Choroid plexus epithelial cell (primary cell): ENCODE measurements around the gene GSG1L.
A peak's percentile ranks its signal among the peaks of the same experiment; 100 is the strongest.

Experiments
- DNase-seq: peaks from one replicate; pipeline ENCODE4 v3.0.0-alpha.2; 2010; ENCODE audit warnings: low read depth
- H3K4me3 ChIP-seq: 2 replicates; pipeline ENCODE4 v1.5.1; 2011; ENCODE audit warnings: low read depth, mild to moderate bottlenecking, control low read depth, low read length, moderate library complexity
- TF ChIP-seq, protein P1 (sequence below): conservative IDR thresholded peaks from 2 replicates; pipeline ENCODE4 v1.5.1; 2011; ENCODE audit warnings: low read depth, mild to moderate bottlenecking, control low read depth, inconsistent platforms, low read length, moderate library complexity

The GSG1L gene

GRCh38 chr16:28058839-28059589, 4.5 kb downstream of the GSG1L start:
- H3K4me3 ChIP-seq, result no peak overlapping the region
- TF ChIP-seq, protein P1, sequence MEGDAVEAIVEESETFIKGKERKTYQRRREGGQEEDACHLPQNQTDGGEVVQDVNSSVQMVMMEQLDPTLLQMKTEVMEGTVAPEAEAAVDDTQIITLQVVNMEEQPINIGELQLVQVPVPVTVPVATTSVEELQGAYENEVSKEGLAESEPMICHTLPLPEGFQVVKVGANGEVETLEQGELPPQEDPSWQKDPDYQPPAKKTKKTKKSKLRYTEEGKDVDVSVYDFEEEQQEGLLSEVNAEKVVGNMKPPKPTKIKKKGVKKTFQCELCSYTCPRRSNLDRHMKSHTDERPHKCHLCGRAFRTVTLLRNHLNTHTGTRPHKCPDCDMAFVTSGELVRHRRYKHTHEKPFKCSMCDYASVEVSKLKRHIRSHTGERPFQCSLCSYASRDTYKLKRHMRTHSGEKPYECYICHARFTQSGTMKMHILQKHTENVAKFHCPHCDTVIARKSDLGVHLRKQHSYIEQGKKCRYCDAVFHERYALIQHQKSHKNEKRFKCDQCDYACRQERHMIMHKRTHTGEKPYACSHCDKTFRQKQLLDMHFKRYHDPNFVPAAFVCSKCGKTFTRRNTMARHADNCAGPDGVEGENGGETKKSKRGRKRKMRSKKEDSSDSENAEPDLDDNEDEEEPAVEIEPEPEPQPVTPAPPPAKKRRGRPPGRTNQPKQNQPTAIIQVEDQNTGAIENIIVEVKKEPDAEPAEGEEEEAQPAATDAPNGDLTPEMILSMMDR, result no peak
- DNase-seq, result no peak

- TF ChIP-seq, protein P1, result no peak
- H3K4me3 ChIP-seq, result no peak overlapping the region
- no peak for DNase-seq
Observed at GRCh38 chr16:28057949-28058348, 5.6 kb downstream of the GSG1L start.

- H3K4me3 ChIP-seq, result no peak overlapping the region
- TF ChIP-seq, protein P1, result no peak
- no peak for DNase-seq
Observed at GRCh38 chr16:28053461-28053860, 10.1 kb downstream of the GSG1L start.

DNA sequence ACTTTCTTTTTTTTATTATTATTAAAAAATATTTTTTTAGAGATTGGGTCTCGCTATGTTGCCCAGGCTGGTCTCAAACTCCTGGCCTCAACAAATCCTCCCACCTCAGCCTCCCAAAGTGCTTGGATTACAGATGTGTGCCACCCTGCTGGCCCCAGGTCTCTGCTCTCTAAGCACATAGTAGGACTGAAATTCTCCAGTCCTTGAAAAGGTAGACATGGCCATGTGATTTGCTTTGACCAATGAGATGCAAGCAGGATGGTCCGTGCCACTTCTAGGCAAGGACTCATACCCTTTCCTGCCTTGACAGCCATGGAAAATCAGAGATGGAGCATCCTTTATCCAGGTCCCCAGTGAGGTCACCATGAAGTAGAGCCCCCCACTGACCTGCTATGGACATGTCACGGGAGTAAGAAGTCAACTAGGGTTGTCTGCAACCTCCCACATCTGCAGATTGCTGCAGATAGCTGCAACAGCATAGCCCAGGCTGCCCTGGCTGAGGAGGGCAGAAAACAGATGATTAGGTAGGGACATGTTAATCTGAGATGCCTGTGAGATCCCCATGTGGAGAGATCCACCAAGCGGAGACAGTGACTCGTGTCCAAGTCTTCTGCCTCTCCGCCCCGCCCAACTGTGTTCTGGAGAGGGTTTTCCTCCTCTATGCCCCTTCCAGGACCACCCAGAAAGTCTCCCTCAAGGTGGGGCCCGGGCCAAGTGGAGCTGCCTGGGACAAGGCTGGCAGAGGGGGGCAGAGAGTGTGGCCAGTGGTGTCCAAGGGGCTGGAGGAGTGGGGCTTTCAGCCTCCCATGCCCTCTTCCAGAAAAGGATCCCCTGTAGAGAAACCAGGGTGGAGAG, 11.0 kb downstream of the GSG1L start:
- H3K4me3 ChIP-seq, result no peak overlapping the region
- no peak for DNase-seq
- TF ChIP-seq, protein P1, result no peak

DNA sequence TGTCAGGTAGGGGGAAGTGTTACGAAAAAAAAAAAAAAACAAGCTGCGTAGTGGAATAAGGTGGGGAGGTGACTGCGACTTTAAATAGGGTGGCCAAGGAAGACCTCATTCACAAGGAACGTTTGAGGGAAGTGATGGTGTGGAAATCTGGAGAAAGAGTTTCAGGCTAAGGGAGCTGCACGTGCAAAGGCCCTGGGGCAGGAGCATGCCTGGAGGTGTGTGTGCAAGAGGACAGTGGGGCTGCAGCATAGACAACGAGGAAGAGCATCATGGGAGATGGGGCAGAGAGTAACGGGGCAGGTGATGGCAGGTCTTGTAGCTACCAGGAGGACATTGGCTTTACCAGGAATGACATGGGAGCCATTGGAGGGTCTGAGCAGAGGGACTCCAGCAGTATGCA, 12.0 kb downstream of the GSG1L start:
- TF ChIP-seq, protein P1, result no peak
- DNase-seq, result no peak
- no peak overlapping the region for H3K4me3 ChIP-seq

DNA sequence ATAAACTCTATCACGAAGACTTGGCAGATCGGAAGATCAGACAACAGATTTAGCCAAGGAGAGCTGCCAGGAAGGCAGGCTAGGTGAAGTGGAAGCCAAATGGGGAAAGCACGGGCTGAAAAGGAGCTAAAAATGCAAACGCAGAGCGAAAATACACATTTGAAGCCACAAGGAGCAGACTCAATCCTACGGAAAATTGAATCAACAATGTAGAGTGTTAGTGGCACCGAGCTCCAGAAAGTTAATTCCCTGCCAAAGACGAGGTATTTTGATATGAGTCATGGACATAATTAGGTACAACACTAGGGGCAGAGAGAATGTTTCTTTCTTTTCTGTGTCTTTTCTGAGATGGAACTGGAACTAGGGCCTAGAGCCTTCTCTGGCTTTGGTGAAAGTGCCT, 20.7 kb downstream of the GSG1L start:
- H3K4me3 ChIP-seq, result no peak overlapping the region
- TF ChIP-seq, protein P1, result no peak
- DNase-seq, result peak; percentile 5
